ENCODE results near the gene MRM2.

DNA sequence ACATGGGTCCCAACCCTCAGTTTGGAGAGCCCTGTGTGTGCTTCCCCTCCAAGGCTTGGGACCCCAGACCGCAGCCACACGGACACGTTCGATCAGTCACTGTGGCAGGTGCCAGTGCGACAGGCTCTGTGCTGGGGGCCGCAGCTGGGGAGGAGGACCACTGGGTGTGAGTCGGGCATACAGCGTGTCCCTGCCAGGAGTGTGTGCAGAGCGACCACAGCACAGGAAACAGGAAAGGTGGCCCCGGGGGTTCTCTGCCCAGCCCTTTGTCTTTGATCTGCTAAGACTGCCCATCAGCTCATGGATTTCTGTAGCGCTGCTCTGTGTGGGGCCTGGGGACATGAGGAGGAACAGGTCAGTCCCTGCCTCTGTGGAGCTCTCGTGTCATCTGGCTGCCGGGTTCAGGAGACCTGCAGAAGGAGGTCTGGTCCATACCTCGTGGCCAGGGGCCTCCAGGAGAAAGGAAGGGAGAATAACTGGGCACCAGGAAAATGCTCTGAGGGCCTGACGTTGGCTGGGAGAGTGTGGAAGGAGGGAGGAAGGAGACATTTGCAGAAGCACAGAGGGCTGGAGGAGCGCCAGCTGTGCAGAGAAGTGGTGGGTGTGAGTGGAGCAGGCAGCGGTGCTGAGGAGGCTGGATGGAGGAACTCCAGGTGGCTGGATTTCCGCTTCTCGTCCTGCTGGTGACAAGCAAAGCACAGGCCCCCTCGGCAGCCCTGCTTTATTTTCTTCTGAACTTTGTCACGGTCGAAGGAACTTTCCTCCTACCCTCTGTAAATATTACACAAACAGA is 4.1 kb upstream of the MRM2 start:
- TF ChIP-seq, protein P1, sequence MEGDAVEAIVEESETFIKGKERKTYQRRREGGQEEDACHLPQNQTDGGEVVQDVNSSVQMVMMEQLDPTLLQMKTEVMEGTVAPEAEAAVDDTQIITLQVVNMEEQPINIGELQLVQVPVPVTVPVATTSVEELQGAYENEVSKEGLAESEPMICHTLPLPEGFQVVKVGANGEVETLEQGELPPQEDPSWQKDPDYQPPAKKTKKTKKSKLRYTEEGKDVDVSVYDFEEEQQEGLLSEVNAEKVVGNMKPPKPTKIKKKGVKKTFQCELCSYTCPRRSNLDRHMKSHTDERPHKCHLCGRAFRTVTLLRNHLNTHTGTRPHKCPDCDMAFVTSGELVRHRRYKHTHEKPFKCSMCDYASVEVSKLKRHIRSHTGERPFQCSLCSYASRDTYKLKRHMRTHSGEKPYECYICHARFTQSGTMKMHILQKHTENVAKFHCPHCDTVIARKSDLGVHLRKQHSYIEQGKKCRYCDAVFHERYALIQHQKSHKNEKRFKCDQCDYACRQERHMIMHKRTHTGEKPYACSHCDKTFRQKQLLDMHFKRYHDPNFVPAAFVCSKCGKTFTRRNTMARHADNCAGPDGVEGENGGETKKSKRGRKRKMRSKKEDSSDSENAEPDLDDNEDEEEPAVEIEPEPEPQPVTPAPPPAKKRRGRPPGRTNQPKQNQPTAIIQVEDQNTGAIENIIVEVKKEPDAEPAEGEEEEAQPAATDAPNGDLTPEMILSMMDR (conservative IDR thresholded peaks at IDR 0.05; ENCODE audit: low read length), result no peak
- TF ChIP-seq EZH2phosphoT487 (IDR thresholded peaks at IDR 0.05; ENCODE audit: borderline replicate concordance, low read depth, low read length), result no peak

Data from OCI-LY7 (cell line).